SK-N-SH treated with all-trans-retinoic acid at 6 μM for 48 hours (cell line): ENCODE data around the gene TSR1.

ENCODE experiments used
- ATAC-seq: fragments of 200-7000 bp; cut with Tn5 transposase; 3 replicates; pipeline ENCODE4 v1.9.1; 2020; ENCODE audit warnings: mild to moderate bottlenecking, moderate library complexity
- ARNTL ChIP-seq: fragments of 450-650 bp; formaldehyde crosslinking; IDR thresholded peaks from 2 replicates; pipeline ENCODE4 v1.5.0; 2020; ENCODE audit warnings: low read depth, mild to moderate bottlenecking, moderate library complexity, borderline replicate concordance
- BACH2 ChIP-seq: fragments of 250-450 bp; sonication (Bioruptor Pico); IDR thresholded peaks from 2 replicates; pipeline ENCODE4 v1.9.0; 2021; ENCODE audit warnings: mild to moderate bottlenecking, borderline replicate concordance
- CSDC2 ChIP-seq: fragments of 250-450 bp; sonication (Bioruptor Pico); IDR thresholded peaks from 2 replicates; pipeline ENCODE4 v1.5.0; 2020; ENCODE audit warnings: mild to moderate bottlenecking, moderate library complexity
- CSRNP3 ChIP-seq: fragments of 250-450 bp; sonication (Bioruptor Pico); IDR thresholded peaks from 2 replicates; pipeline ENCODE4 v1.5.1; 2021; ENCODE audit warnings: mild to moderate bottlenecking, moderate library complexity
- ESRRG ChIP-seq: fragments of 250-450 bp; sonication (Bioruptor Pico); IDR thresholded peaks from 2 replicates; pipeline ENCODE4 v1.6.1; 2021; ENCODE audit warnings: mild to moderate bottlenecking
- GLIS3 ChIP-seq: fragments of 250-450 bp; sonication (Bioruptor Pico); IDR thresholded peaks from 2 replicates; pipeline ENCODE4 v1.5.0; 2020; ENCODE audit warnings: mild to moderate bottlenecking, moderate library complexity
- ISL1 ChIP-seq: fragments of 250-450 bp; sonication (Bioruptor Pico); IDR thresholded peaks from 2 replicates; pipeline ENCODE4 v2.1.2; 2022; ENCODE audit warnings: mild to moderate bottlenecking, moderate library complexity
- OSR1 ChIP-seq: fragments of 250-450 bp; sonication (Bioruptor Pico); IDR thresholded peaks from 2 replicates; pipeline ENCODE4 v1.8.0; 2022; ENCODE audit warnings: moderate library complexity, mild to moderate bottlenecking, inconsistent platforms
- PPARA ChIP-seq: fragments of 250-450 bp; sonication (Bioruptor Pico); IDR thresholded peaks from 2 replicates; pipeline ENCODE4 v1.5.0; 2020; ENCODE audit warnings: mild to moderate bottlenecking, borderline replicate concordance
- RARB ChIP-seq: fragments of 250-450 bp; sonication (Bioruptor Pico); IDR thresholded peaks from 2 replicates; pipeline ENCODE4 v1.8.0; 2021; ENCODE audit warnings: mild to moderate bottlenecking, moderate library complexity
- SNAI2 ChIP-seq: fragments of 250-450 bp; sonication (Bioruptor Pico); IDR thresholded peaks from 2 replicates; pipeline ENCODE4 v1.5.0; 2020; ENCODE audit warnings: mild to moderate bottlenecking, moderate library complexity
- TCF4 ChIP-seq: fragments of 250-450 bp; sonication (Bioruptor Pico); IDR thresholded peaks from 2 replicates; pipeline ENCODE4 v1.8.0; 2021; ENCODE audit warnings: mild to moderate bottlenecking, moderate library complexity, borderline replicate concordance
- TOX ChIP-seq: fragments of 250-450 bp; sonication (Bioruptor Pico); IDR thresholded peaks from 2 replicates; pipeline ENCODE4 v1.8.0; 2021; ENCODE audit warnings: mild to moderate bottlenecking, moderate library complexity, borderline replicate concordance
- ZC3H10 ChIP-seq: fragments of 250-450 bp; sonication (Bioruptor Pico); IDR thresholded peaks from 2 replicates; pipeline ENCODE4 v1.5.1; 2021; ENCODE audit warnings: mild to moderate bottlenecking, moderate library complexity
- ZFP3 ChIP-seq: fragments of 250-450 bp; sonication (Bioruptor Pico); IDR thresholded peaks from 2 replicates; pipeline ENCODE4 v1.5.0; 2020; ENCODE audit warnings: mild to moderate bottlenecking, moderate library complexity
- ZFP30 ChIP-seq: fragments of 450-650 bp; formaldehyde crosslinking; IDR thresholded peaks from 2 replicates; pipeline ENCODE4 v1.5.0; 2022; ENCODE audit warnings: mild to moderate bottlenecking, moderate library complexity
- ZNF565 ChIP-seq: fragments of 450-650 bp; formaldehyde crosslinking; conservative IDR thresholded peaks from 2 replicates; pipeline ENCODE4 v1.5.0; 2020; ENCODE audit warnings: low read depth, mild to moderate bottlenecking, moderate library complexity
- ZNF70 ChIP-seq: fragments of 450-650 bp; formaldehyde crosslinking; IDR thresholded peaks from 2 replicates; pipeline ENCODE4 v1.5.0; 2020; ENCODE audit warnings: mild to moderate bottlenecking, moderate library complexity
- ZNF8 ChIP-seq: fragments of 450-650 bp; formaldehyde crosslinking; IDR thresholded peaks from 2 replicates; pipeline ENCODE4 v1.5.0; 2020; ENCODE audit warnings: mild to moderate bottlenecking, moderate library complexity
- TF ChIP-seq, protein P1 (sequence below): fragments of 250-450 bp; sonication (Bioruptor Pico); IDR thresholded peaks from 2 replicates; pipeline ENCODE4 v1.5.1; 2020; ENCODE audit warnings: low read depth, mild to moderate bottlenecking, moderate library complexity
- TF ChIP-seq, protein P2 (sequence below): fragments of 250-450 bp; sonication (Bioruptor Pico); IDR thresholded peaks from 2 replicates; pipeline ENCODE4 v1.8.0; 2020; ENCODE audit warnings: mild to moderate bottlenecking, moderate library complexity, borderline replicate concordance
- TF ChIP-seq, protein P3 (sequence below): fragments of 250-450 bp; sonication (Bioruptor Pico); IDR thresholded peaks from 2 replicates; pipeline ENCODE4 v1.8.0; 2021; ENCODE audit warnings: low read depth, mild to moderate bottlenecking, moderate library complexity, borderline replicate concordance

Gene TSR1

GRCh38 chr17:2335726-2336214, 487 bp downstream of the TSR1 start:
- 0 out of 3 replicates have a peak, but pooled peaks have one; percentile 0 for ATAC-seq
- TF ChIP-seq ISL1 (CRISPR knock-in tag) (no peak), BACH2 (CRISPR knock-in tag) (no peak), CSRNP3 (CRISPR knock-in tag) (no peak), ARNTL (CRISPR knock-in tag) (no peak), ZFP30 (CRISPR knock-in tag) (no peak), ZNF565 (CRISPR knock-in tag) (no peak), SNAI2 (CRISPR knock-in tag) (no peak)
- TF ChIP-seq, protein P1, sequence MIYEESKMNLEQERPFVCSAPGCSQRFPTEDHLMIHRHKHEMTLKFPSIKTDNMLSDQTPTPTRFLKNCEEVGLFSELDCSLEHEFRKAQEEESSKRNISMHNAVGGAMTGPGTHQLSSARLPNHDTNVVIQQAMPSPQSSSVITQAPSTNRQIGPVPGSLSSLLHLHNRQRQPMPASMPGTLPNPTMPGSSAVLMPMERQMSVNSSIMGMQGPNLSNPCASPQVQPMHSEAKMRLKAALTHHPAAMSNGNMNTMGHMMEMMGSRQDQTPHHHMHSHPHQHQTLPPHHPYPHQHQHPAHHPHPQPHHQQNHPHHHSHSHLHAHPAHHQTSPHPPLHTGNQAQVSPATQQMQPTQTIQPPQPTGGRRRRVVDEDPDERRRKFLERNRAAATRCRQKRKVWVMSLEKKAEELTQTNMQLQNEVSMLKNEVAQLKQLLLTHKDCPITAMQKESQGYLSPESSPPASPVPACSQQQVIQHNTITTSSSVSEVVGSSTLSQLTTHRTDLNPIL (CRISPR knock-in tag): no peak

GRCh38 chr17:2331303-2331702, 5.0 kb downstream of the TSR1 start:
- no peak for TF ChIP-seq ZC3H10 (CRISPR knock-in tag)
- TF ChIP-seq ARNTL (CRISPR knock-in tag): no peak
- no peak for TF ChIP-seq RARB (CRISPR knock-in tag)
- TF ChIP-seq CSDC2 (CRISPR knock-in tag): no peak
- TF ChIP-seq OSR1 (CRISPR knock-in tag): no peak
- TF ChIP-seq ISL1 (CRISPR knock-in tag): no peak
- TF ChIP-seq GLIS3 (CRISPR knock-in tag): no peak
- no peak for TF ChIP-seq PPARA (CRISPR knock-in tag)
- no peak for ATAC-seq

DNA sequence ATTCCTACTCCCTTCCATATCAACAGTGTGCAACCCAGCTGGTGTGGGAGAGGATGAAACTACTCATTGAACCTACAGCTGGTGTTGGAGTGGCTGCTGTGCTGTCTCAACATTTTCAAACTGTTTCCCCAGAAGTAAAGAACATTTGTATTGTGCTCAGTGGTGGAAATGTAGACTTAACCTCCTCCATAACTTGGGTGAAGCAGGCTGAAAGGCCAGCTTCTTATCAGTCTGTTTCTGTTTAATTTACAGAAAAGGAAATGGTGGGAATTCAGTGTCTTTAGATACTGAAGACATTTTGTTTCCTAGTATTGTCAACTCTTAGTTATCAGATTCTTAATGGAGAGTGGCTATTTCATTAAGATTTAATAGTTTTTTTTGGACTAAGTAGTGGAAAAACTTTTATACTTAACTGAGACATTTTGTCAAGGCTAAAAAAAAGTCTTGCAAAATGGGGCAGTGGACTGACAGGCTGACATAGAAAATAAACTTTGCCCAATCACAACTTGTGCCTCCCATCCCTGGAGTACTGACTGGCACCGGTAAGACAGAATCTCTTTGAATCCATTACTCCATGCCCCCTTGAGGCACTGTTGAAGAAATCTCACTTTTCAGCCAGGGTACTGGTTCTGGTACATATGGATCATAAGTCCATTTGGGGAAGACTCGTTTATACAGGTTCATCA, 12.5 kb downstream of the TSR1 start:
- TF ChIP-seq TCF4 (CRISPR knock-in tag): no peak
- TF ChIP-seq BACH2 (CRISPR knock-in tag): no peak
- TF ChIP-seq ZC3H10 (CRISPR knock-in tag): no peak
- no peak for TF ChIP-seq ESRRG (CRISPR knock-in tag)
- no peak for TF ChIP-seq TOX (CRISPR knock-in tag)
- TF ChIP-seq ZNF8 (CRISPR knock-in tag): no peak
- TF ChIP-seq, protein P2, sequence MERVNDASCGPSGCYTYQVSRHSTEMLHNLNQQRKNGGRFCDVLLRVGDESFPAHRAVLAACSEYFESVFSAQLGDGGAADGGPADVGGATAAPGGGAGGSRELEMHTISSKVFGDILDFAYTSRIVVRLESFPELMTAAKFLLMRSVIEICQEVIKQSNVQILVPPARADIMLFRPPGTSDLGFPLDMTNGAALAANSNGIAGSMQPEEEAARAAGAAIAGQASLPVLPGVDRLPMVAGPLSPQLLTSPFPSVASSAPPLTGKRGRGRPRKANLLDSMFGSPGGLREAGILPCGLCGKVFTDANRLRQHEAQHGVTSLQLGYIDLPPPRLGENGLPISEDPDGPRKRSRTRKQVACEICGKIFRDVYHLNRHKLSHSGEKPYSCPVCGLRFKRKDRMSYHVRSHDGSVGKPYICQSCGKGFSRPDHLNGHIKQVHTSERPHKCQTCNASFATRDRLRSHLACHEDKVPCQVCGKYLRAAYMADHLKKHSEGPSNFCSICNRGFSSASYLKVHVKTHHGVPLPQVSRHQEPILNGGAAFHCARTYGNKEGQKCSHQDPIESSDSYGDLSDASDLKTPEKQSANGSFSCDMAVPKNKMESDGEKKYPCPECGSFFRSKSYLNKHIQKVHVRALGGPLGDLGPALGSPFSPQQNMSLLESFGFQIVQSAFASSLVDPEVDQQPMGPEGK (CRISPR knock-in tag): no peak
- TF ChIP-seq, all 23 proteins: peak for 0
- no peak for ATAC-seq

GRCh38 chr17:2321399-2321798, 14.9 kb downstream of the TSR1 start:
- no peak for ATAC-seq
- no peak for TF ChIP-seq ZNF70
- TF ChIP-seq BACH2 (CRISPR knock-in tag): no peak
- TF ChIP-seq CSRNP3 (CRISPR knock-in tag): no peak
- no peak for TF ChIP-seq ESRRG (CRISPR knock-in tag)
- no peak for TF ChIP-seq ZFP3
- TF ChIP-seq RARB (CRISPR knock-in tag): no peak
- no peak for TF ChIP-seq TCF4 (CRISPR knock-in tag)
- no peak for TF ChIP-seq PPARA (CRISPR knock-in tag)
- no peak for TF ChIP-seq SNAI2 (CRISPR knock-in tag)
- no peak for TF ChIP-seq ARNTL (CRISPR knock-in tag)
- no peak for TF ChIP-seq ZNF8 (CRISPR knock-in tag)
- TF ChIP-seq, protein P3, sequence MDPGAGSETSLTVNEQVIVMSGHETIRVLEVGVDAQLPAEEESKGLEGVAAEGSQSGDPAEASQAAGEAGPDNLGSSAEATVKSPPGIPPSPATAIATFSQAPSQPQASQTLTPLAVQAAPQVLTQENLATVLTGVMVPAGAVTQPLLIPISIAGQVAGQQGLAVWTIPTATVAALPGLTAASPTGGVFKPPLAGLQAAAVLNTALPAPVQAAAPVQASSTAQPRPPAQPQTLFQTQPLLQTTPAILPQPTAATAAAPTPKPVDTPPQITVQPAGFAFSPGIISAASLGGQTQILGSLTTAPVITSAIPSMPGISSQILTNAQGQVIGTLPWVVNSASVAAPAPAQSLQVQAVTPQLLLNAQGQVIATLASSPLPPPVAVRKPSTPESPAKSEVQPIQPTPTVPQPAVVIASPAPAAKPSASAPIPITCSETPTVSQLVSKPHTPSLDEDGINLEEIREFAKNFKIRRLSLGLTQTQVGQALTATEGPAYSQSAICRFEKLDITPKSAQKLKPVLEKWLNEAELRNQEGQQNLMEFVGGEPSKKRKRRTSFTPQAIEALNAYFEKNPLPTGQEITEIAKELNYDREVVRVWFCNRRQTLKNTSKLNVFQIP (CRISPR knock-in tag): no peak
- TF ChIP-seq, protein P2 (CRISPR knock-in tag): no peak
- TF ChIP-seq TOX (CRISPR knock-in tag): no peak
- TF ChIP-seq, protein P1 (CRISPR knock-in tag): no peak
